Right hindlimb (tissue), 1 donor: ENCODE data around the gene RTKN.
"Not testable (repeated sequence)": the region's sequence is repeated elsewhere in the genome, so short reads cannot be mapped to it uniquely, and the experiment has no call there.

ENCODE experiments used
- DNase-seq: peaks from one replicate; pipeline ENCODE4 v3.0.0-alpha.2; 2018

The RTKN gene

GRCh38 chr2:74460187-74460586 lies 18.4 kb upstream of the RTKN start:
- not testable (repeated sequence) for DNase-seq

DNA sequence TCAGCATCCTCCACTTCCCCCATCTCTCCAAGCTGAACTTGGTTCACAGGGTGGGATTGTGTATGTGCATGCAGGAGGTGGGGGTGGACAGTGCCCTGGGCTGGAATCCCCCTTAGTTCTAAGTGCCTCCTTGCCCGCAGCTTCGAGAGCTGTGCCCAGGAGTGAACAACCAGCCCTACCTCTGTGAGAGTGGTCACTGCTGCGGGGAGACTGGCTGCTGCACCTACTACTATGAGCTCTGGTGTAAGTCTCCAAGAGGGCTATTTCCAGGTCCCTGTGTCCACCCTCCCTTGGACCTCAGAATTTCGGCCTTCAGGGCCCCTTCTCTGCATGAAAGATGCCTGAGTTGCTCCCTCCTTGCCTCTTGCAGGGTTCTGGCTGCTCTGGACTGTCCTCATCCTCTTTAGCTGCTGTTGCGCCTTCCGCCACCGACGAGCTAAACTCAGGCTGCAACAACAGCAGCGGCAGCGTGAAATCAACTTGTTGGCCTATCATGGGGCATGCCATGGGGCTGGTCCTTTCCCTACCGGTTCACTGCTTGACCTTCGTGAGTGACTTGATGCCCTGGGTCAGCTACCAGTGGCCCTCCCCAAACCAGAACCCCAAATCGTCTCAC lies 17.9 kb upstream of the RTKN start:
- not testable (repeated sequence) for DNase-seq

GRCh38 chr2:74458938-74459363 lies 17.2 kb upstream of the RTKN start:
- DNase-seq: no peak

- peak; percentile 100 for DNase-seq
Measured at GRCh38 chr2:74458132-74458937, 16.6 kb upstream of the RTKN start, which contains the start of gene WBP1. TSS of gene WBP1 (plus strand) at chr2:74458438. CDS start at chr2:74458603, 165 bp downstream.

GRCh38 chr2:74457549-74458131 lies 15.9 kb upstream of the RTKN start:
- peak; percentile 83 for DNase-seq

GRCh38 chr2:74457129-74457548 lies 15.4 kb upstream of the RTKN start:
- DNase-seq: no peak

- DNase-seq: peak; percentile 96
Measured at GRCh38 chr2:74454654-74455511, 13.1 kb upstream of the RTKN start, which contains the start of gene INO80B. TSS of gene INO80B (plus strand) at chr2:74455087. CDS start at chr2:74455117, 30 bp downstream.

DNA sequence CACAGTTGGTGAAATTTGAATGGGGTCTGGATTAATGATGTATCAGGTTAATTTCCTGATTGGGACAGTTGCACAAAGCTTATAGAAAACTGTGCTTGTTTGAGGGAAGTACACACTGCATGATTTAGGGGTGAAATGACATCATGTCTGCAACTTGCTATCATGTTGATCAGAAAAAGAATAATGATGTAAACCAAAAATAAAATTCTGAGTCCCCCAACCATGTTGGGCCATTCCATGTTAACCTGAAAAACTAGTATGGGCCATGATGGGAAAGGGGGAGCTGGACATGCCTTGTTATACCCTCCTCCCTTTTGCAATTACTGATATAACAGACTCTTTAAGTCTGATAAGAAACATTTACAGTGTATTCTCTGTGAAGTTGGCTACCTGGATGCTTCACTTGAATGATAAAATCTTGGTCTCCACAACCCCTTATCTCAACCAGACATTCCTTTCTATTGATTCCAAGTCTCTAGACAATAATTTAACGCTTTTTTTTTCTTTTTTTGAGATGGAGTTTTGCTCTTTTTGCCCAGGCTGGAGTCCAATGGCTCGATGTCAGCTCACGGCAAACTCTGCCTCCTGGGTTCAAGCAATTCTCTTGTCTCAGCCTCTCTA lies 8.9 kb upstream of the RTKN start:
- DNase-seq: no peak

- no peak for DNase-seq
Measured at GRCh38 chr2:74448771-74449170, 7.0 kb upstream of the RTKN start.

DNA sequence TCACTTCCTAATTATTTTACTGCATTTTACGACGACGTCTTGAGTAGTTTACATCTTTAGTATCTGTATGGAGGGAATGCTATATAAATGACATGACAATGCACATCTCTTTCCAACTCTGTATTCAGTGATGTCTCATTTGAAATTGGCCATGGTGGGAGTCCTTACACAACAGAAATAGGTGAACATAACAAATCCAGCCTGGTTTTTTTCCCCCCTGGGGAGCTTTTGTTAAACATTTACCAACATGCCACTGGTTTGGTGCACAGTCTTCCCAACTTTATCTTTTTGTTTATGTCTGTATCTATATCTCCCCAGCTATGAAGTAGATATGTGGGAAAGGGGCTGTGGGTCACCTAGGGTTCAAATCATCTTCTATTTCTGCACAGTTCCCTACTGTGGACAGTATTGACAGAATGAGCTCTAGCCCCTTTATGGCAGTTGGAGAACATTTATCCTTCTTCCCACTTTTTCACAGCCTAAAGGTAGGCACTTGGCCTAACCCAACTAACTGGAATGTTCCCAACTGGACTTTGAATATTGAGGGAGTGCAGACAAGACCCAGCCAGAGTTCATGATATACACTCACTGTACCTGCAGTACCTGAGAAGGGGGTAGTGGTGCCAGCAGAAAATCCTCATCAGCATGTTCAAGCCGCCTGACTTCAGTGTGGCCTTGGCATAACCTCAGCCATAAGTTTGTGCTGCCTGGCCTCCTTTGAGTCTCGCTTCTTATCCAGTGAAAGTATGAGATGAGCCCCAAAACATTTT lies 5.7 kb upstream of the RTKN start:
- no peak for DNase-seq

DNA sequence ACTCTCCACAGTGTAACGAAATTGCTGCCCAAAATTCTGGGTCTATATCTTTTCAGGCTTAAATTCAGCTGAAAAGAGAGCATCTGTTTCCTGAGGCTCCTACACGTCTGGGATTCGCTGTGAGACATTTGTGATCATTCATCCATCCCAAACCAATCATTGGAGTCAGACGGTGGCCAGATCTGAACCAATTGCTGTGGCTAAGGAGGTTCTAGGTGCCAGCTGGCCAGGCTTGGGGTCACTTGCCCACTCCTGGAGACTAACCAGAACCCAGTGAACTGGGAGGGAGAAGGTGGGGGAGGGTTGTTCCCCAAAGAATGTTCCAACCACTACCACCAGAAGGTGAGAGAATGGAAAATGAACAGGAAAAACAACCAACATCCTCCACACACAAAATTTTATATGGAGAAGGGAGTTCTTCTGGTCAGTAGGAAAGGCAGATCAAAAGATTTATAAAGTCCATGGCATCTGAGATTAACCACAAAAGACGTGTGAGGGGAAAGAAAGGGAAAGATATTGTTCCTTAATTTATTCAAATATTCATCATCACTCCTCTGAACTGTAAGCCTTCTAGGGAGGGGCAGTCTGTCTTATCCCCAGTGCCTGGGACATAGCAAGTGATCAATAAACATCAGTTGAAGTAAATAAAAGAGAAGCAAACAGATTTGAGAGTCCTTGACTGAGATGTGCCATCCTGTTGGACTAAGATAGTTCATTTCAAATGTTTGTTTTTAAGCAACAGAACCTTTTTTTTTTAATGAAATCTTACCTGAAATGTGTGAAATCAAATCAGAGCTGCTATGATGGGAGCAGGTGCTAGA lies 3.0 kb upstream of the RTKN start:
- no peak for DNase-seq

GRCh38 chr2:74442483-74443297 lies 953 bp upstream of the RTKN start:
- not testable (repeated sequence) for DNase-seq

DNA sequence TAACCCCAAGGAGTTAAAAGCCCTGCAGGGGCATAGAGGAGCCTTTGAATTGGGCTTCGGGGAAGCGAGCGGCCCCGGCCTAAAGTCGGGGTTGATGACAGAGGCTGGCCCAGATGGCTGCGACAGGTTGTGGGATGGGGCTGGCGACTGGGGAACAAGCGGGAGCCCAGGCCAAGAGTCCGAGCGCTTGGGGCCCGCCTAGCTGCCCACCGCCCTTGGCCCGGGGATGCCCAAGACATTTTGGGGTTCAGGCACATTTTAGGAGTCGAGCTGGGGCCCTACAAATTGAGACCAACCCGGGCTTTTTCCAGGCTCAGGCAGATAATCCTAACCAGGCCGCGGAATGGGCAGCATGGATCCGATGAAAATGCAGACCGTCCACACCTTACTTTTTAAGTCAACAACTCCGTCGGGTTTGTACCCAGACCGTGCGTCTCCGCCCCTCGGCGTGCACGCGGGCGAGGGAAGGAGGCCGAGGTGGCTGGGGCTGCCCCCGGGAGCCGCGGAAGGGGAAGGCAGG lies 507 bp downstream of the RTKN start:
- no peak for DNase-seq

GRCh38 chr2:74440378-74441169 lies 1.2 kb downstream of the RTKN start:
- DNase-seq: peak; percentile 97

GRCh38 chr2:74439803-74440377 lies 1.8 kb downstream of the RTKN start:
- DNase-seq: peak; percentile 95

DNA sequence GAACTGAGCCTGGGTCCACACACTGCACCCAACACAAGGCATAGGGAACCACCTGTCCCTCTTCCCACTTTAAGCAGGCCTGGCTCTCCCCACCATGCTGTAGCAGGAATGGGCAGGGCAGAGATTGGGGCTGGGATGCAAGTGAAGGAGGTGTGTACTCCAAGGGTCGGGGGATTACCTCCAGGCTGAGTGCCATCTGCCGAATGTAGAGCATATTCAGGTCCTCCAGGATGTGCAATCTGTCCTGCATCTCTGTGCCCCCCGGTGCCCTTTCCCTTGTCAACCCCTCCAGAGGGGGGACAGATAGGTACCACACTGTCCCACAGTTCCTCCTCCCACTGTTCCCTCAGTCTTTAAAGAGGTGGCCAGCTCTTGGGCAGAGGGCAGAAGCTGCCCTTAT lies 2.4 kb downstream of the RTKN start:
- no peak for DNase-seq

DNA sequence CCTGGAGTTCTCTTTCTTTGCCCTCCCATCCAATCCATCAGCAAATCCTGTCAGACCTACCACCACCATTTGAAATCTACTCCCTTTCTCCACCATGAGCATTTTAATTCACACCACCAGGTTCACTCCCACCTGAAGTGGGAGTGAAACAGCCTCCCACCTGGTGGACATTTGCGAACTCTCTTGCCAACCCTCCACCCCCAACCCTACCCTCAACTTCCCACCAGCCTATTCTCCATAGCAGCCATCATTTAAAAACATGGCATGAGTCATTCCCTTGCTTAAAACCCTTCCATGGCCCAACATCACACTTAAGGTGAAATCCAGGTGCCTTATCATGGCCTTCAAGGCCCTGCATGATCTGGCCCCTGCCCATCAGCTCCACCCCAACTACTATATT lies 3.5 kb downstream of the RTKN start:
- no peak for DNase-seq
